ENCODE measurements around the gene ADGRG3. TPM values are rescaled to one million over a fixed set of nuclear protein-coding genes. Genes with fewer than 3 reads are reported as not detected.
A peak's percentile ranks its signal among the peaks of the same experiment; 100 is the strongest.

ADGRG3 gene
- total RNA-seq, 1 donor from 2014 or later, result not detected

- DNase-seq (ENCODE audit: low read depth), result no peak
These were observed 22.3 kb upstream of the ADGRG3 start for GRCh38 chr16:57645691-57646387.

GRCh38 chr16:57646388-57647039 is 21.6 kb upstream of the ADGRG3 start:
- DNase-seq (ENCODE audit: low read depth), result no peak

GRCh38 chr16:57647136-57647875 is 20.8 kb upstream of the ADGRG3 start:
- DNase-seq (ENCODE audit: low read depth), result peak; percentile 81

GRCh38 chr16:57648125-57648524 is 20.0 kb upstream of the ADGRG3 start:
- DNase-seq (ENCODE audit: low read depth), result no peak

GRCh38 chr16:57648581-57649442 is 19.3 kb upstream of the ADGRG3 start:
- peak; percentile 85 for DNase-seq (ENCODE audit: low read depth)

- DNase-seq (ENCODE audit: low read depth), result no peak
These were observed 18.7 kb upstream of the ADGRG3 start for GRCh38 chr16:57649443-57649751.

GRCh38 chr16:57649846-57650245 is 18.3 kb upstream of the ADGRG3 start:
- DNase-seq (ENCODE audit: low read depth), result no peak

- no peak for DNase-seq (ENCODE audit: low read depth)
These were observed 16.5 kb upstream of the ADGRG3 start for GRCh38 chr16:57651344-57652333.

- DNase-seq (ENCODE audit: low read depth), result no peak
These were observed 15.2 kb upstream of the ADGRG3 start for GRCh38 chr16:57652695-57653471.

GRCh38 chr16:57653936-57654335 is 14.2 kb upstream of the ADGRG3 start:
- DNase-seq (ENCODE audit: low read depth), result no peak

- no peak for DNase-seq (ENCODE audit: low read depth)
These were observed 11.7 kb upstream of the ADGRG3 start for GRCh38 chr16:57656342-57656955.

- no peak for DNase-seq (ENCODE audit: low read depth)
These were observed 10.9 kb upstream of the ADGRG3 start for GRCh38 chr16:57657228-57657627.

- no peak for DNase-seq (ENCODE audit: low read depth)
These were observed 9.8 kb upstream of the ADGRG3 start for GRCh38 chr16:57658130-57658877.

- no peak for DNase-seq (ENCODE audit: low read depth)
These were observed 9.0 kb upstream of the ADGRG3 start for GRCh38 chr16:57658878-57659674.

GRCh38 chr16:57660715-57661463 is 7.2 kb upstream of the ADGRG3 start:
- no peak for DNase-seq (ENCODE audit: low read depth)

- DNase-seq (ENCODE audit: low read depth), result no peak
These were observed 6.6 kb upstream of the ADGRG3 start for GRCh38 chr16:57661510-57661909.
